H1 (cell line): ENCODE results near the gene SEL1L3. TPM values are rescaled to one million over a fixed set of nuclear protein-coding genes. Genes with fewer than 3 reads are reported as not detected.

Experiments
- CTCF ChIA-PET: fragments of 300-600 bp; sonication (Branson Sonifier 250); formaldehyde crosslinking; loops from one replicate; lab custom pipeline; 2021; ENCODE audit not compliant: partially characterized antibody; lab: Charles Lee
- POLR2A ChIA-PET: fragments of 300-600 bp; sonication (Branson Sonifier 250); formaldehyde crosslinking; loops from one replicate; lab custom pipeline; 2021; ENCODE audit warnings: inconsistent platforms; ENCODE audit not compliant: partially characterized antibody; lab: Charles Lee
- DNase-seq, 2 experiments: peaks; one replicate each; pipeline versions ENCODE4 v3.0.0 to v3.0.0-alpha.2; 2010 to 2022; ENCODE audit warnings: low spot score in 2 of 2, low read depth in 1 of 2, mixed read lengths in 1 of 2
- FAIRE-seq: peaks from 2 replicates; lab custom pipeline; 2011; peaks lifted over from hg19 to GRCh38; lab: Jason Lieb, UNC
- H2AFZ ChIP-seq: 2 replicates; pipeline ENCODE4 v1.8.1; 2012; ENCODE audit warnings: low read length, inconsistent platforms
- H2AK5ac ChIP-seq: 2 replicates; pipeline ENCODE4 v1.6.1; 2013; ENCODE audit warnings: low read depth, low read length
- H2BK120ac ChIP-seq: replicated peaks from 2 replicates; pipeline ENCODE3; 2013; ENCODE audit warnings: low read depth, low read length, inconsistent platforms
- H2BK12ac ChIP-seq: 2 replicates; pipeline ENCODE4 v1.6.1; 2013; ENCODE audit warnings: low read depth, low read length
- H2BK15ac ChIP-seq: 2 replicates; pipeline ENCODE4 v1.6.1; 2013; ENCODE audit warnings: low read length
- H2BK20ac ChIP-seq: 2 replicates; pipeline ENCODE4 v1.6.1; 2013; ENCODE audit warnings: low read length
- H2BK5ac ChIP-seq: 2 replicates; pipeline ENCODE4 v1.6.1; 2013; ENCODE audit warnings: low read depth, low read length
- H3K14ac ChIP-seq: 2 replicates; pipeline ENCODE4 v1.6.1; 2013; ENCODE audit warnings: inconsistent platforms; ENCODE audit not compliant: insufficient read length
- H3K18ac ChIP-seq: 2 replicates; pipeline ENCODE4 v1.6.1; 2013; ENCODE audit warnings: low read length; ENCODE audit errors: extremely low read depth
- H3K23ac ChIP-seq: 2 replicates; pipeline ENCODE4 v1.6.1; 2013; ENCODE audit warnings: inconsistent platforms; ENCODE audit not compliant: insufficient read length
- H3K23me2 ChIP-seq: 2 replicates; pipeline ENCODE4 v1.6.1; 2013; ENCODE audit warnings: low read depth, low read length
- H3K27ac ChIP-seq: 2 replicates; pipeline ENCODE4 v1.6.1; 2011; ENCODE audit warnings: low read depth, low read length, inconsistent platforms
- H3K27me3 ChIP-seq, 4 experiments: replicated peaks in 1 of 4; 1 replicate in 1 of 4; 2 replicates in 3 of 4; pipeline versions ENCODE4 v1.6.1 to v1.8.1; 2011 to 2013; ENCODE audit warnings: low read length in 3 of 4, mild to moderate bottlenecking in 3 of 4, inconsistent platforms in 2 of 4, mixed read lengths in 2 of 4, moderate library complexity in 1 of 4; ENCODE audit not compliant: control insufficient read depth in 3 of 4, insufficient read depth in 3 of 4; ENCODE audit errors: extremely low read depth in 1 of 4
- H3K36me3 ChIP-seq, 4 experiments: 2 replicates each; pipeline versions ENCODE4 v1.6.1 to v1.8.1; 2011 to 2013; ENCODE audit warnings: mild to moderate bottlenecking in 4 of 4, low read length in 3 of 4, moderate library complexity in 2 of 4, control low read depth in 1 of 4, inconsistent platforms in 1 of 4; ENCODE audit not compliant: insufficient read depth in 4 of 4, control insufficient read depth in 2 of 4
- H3K4ac ChIP-seq: replicated peaks from 2 replicates; pipeline ENCODE3; 2013; ENCODE audit warnings: low read length, low read depth, mixed read lengths, inconsistent platforms; ENCODE audit not compliant: insufficient read length
- H3K4me1 ChIP-seq, 4 experiments: replicated peaks in 1 of 4; 1 replicate in 1 of 4; 2 replicates in 3 of 4; pipeline versions ENCODE4 v1.6.1 to v1.8.1; 2011 to 2013; ENCODE audit warnings: low read length in 3 of 4, inconsistent platforms in 2 of 4, mixed read lengths in 1 of 4; ENCODE audit not compliant: insufficient read depth in 4 of 4, control insufficient read depth in 3 of 4
- H3K4me2 ChIP-seq, 2 experiments: 2 replicates each; pipeline versions ENCODE4 v1.6.1 to v1.8.1; 2011 to 2013; ENCODE audit warnings: low read depth in 2 of 2, low read length in 2 of 2, control low read depth in 1 of 2, inconsistent platforms in 1 of 2, mild to moderate bottlenecking in 1 of 2; ENCODE audit not compliant: insufficient read depth in 1 of 2
- H3K4me3 ChIP-seq, 4 experiments: fragments of 200-600, 300-600 bp in 1 of 4; sonication (generic), shearing (Covaris generic), sonication (Bioruptor Twin) in 1 of 4; 2 replicates each; pipeline versions ENCODE4 v1.5.1 to v1.8.1; 2011 to 2016; ENCODE audit warnings: low read length in 4 of 4, low read depth in 3 of 4, control low read depth in 2 of 4, inconsistent platforms in 2 of 4, mild to moderate bottlenecking in 2 of 4, mixed read lengths in 1 of 4, moderate library complexity in 1 of 4; ENCODE audit not compliant: insufficient read depth in 2 of 4; ENCODE audit errors: extremely low read depth in 1 of 4
- H3K56ac ChIP-seq: replicated peaks from 2 replicates; pipeline ENCODE3; 2013; ENCODE audit warnings: low read depth, mild to moderate bottlenecking, mixed read lengths, low read length, inconsistent platforms; ENCODE audit not compliant: insufficient read length
- H3K79me1 ChIP-seq: 2 replicates; pipeline ENCODE4 v1.6.1; 2013; ENCODE audit warnings: low read depth, low read length, control low read depth
- H3K79me2 ChIP-seq, 2 experiments: 2 replicates each; pipeline versions ENCODE4 v1.6.1 to v1.8.1; 2012 to 2013; ENCODE audit warnings: low read length in 2 of 2, mild to moderate bottlenecking in 2 of 2, inconsistent platforms in 1 of 2; ENCODE audit not compliant: insufficient read depth in 2 of 2, control insufficient read depth in 1 of 2
- H3K9ac ChIP-seq, 4 experiments: replicated peaks in 1 of 4; 1 replicate in 1 of 4; 2 replicates in 3 of 4; pipeline versions ENCODE4 v1.6.1 to v1.8.1; 2011 to 2013; ENCODE audit warnings: low read depth in 3 of 4, low read length in 3 of 4, control low read depth in 2 of 4, mild to moderate bottlenecking in 2 of 4, moderate library complexity in 2 of 4, inconsistent platforms in 1 of 4; ENCODE audit errors: extremely low read depth in 1 of 4
- H3K9me3 ChIP-seq, 2 experiments: 2 replicates each; pipeline versions ENCODE4 v1.6.1 to v1.8.1; 2012 to 2013; ENCODE audit warnings: mild to moderate bottlenecking in 2 of 2, moderate library complexity in 2 of 2, control low read depth in 1 of 2, inconsistent platforms in 1 of 2, low read depth in 1 of 2, low read length in 1 of 2, mixed read lengths in 1 of 2; ENCODE audit not compliant: insufficient read depth in 2 of 2
- H4K20me1 ChIP-seq, 2 experiments: replicated peaks in 1 of 2; 2 replicates each; pipeline versions ENCODE3 to v1.8.1; 2011 to 2013; ENCODE audit warnings: inconsistent platforms in 2 of 2, low read length in 2 of 2, mild to moderate bottlenecking in 1 of 2; ENCODE audit not compliant: insufficient read depth in 2 of 2, control insufficient read depth in 1 of 2
- H4K5ac ChIP-seq: 2 replicates; pipeline ENCODE4 v1.6.1; 2013; ENCODE audit warnings: low read length, low read depth, mixed read lengths, inconsistent platforms; ENCODE audit not compliant: insufficient read length
- H4K8ac ChIP-seq: 2 replicates; pipeline ENCODE4 v1.8.0; 2013; ENCODE audit warnings: mild to moderate bottlenecking, moderate library complexity, low read length, inconsistent platforms; ENCODE audit not compliant: insufficient read depth; ENCODE audit errors: extremely low read depth
- H4K91ac ChIP-seq: replicated peaks from 2 replicates; pipeline ENCODE3; 2013; ENCODE audit warnings: low read length, mixed read lengths, inconsistent platforms; ENCODE audit not compliant: insufficient read length
- BRCA1 ChIP-seq: IDR thresholded peaks from 2 replicates; pipeline ENCODE4 v1.6.1; 2012; ENCODE audit warnings: low read depth, low read length, improper control_type of control experiment
- CHD1 ChIP-seq: IDR thresholded peaks from 2 replicates; pipeline ENCODE4 v1.6.1; 2012; ENCODE audit warnings: low read depth, low read length, improper control_type of control experiment
- FOSL1 ChIP-seq: IDR thresholded peaks from 2 replicates; pipeline ENCODE4 v1.6.1; 2011; ENCODE audit warnings: mild to moderate bottlenecking, low read depth, low read length, moderate library complexity; ENCODE audit not compliant: insufficient read depth
- HDAC6 ChIP-seq: IDR thresholded peaks from one replicate; pipeline ENCODE4 v1.7.1; 2012; ENCODE audit warnings: low read depth, mild to moderate bottlenecking, inconsistent platforms, low read length, moderate library complexity
- KDM4A ChIP-seq: IDR thresholded peaks from one replicate; pipeline ENCODE4 v1.7.1; 2012; ENCODE audit warnings: low read depth, mild to moderate bottlenecking, moderate library complexity, low read length, inconsistent platforms; ENCODE audit not compliant: severe bottlenecking
- SIX5 ChIP-seq: IDR thresholded peaks from 2 replicates; pipeline ENCODE4 v1.6.1; 2011; ENCODE audit warnings: mild to moderate bottlenecking, low read depth, low read length
- USF2 ChIP-seq: IDR thresholded peaks from 2 replicates; pipeline ENCODE4 v1.6.1; 2011; ENCODE audit warnings: low read length, improper control_type of control experiment
- ZNF274 ChIP-seq: IDR thresholded peaks from 2 replicates; pipeline ENCODE4 v1.7.0; 2012; ENCODE audit warnings: low read length, borderline replicate concordance; ENCODE audit errors: extremely low read depth
- WGBS, 2 experiments: shearing (Covaris generic) in 1 of 2; methylation state at CpG; one replicate each; pipeline versions ENCODE4 v1.1.6 to v1.1.7; 2013 to 2015; ENCODE audit warnings: low lambda C conversion rate in 2 of 2, mixed read lengths in 2 of 2, inconsistent platforms in 1 of 2, low coverage in 1 of 2, missing lambda C conversion rate in 1 of 2; ENCODE audit not compliant: insufficient replicate concordance in 2 of 2, insufficient coverage in 1 of 2, insufficient read length in 1 of 2; ENCODE audit errors: extremely low coverage in 1 of 2, missing lambda C conversion rate in 1 of 2; 5-methylcytosine and 5-hydroxymethylcytosine counted together
- polyA plus RNA-seq, 7 experiments: library from polyadenylated mRNA; depleted of rRNA in 3 of 7; stranded (reverse) in 5 of 7; unstranded in 2 of 7; fragments of >200 nt in 5 of 7; fragments of 200-250 nt in 2 of 7; gene quantifications; 1 replicate in 5 of 7; 2 replicates in 1 of 7; 4 replicates in 1 of 7; pipeline versions ENCODE4 v1.2.1 to v1.2.3, GENCODE V29; 2011 to 2013; ENCODE audit warnings: missing spikeins in 2 of 7, mixed read lengths in 2 of 7
- total RNA-seq: library from RNA; stranded (reverse); fragmentation: NEBNext Ultra II Directional; extraction: Animal tissue kit (Norgen Biotek cat#: 25700); gene quantifications from 2 replicates; pipeline ENCODE4 v1.2.1, GENCODE V29; 2021

SEL1L3 gene
- total and polyA plus RNA-seq, 2 of the 8 experiments (the other 6 are each of a cell fraction or from before 2014, with no cell fraction given) = 18.2 to 54.0 TPM

DNA sequence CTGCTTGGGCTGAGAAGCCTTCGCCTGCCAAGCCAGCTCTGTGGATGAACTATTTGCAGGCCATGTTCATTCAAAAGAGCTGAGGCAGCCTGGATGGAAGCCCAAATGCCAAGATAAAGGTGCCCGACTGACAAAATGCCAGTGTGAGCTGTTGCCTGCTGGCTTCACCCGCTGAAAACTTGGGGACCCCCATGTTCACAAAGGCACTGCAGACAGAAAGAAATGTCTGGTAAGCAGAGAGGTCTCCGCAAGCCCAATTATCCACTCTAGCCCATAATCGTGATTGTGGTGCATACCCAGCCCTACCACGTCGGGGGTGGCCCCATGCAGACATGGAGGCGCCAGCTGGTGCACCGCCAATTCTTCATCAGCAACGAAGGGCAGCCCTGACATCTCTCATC lies 38.2 kb upstream of the SEL1L3 start:
- H3K9ac ChIP-seq = no peak overlapping the region
- CTCF ChIA-PET = interaction anchor here (0.7 to 1.8 kb wide), 4 partner anchors 8 to 43 kb away, joined by 3 to 5 read pairs (median 4); no protein-coding TSS in a partner anchor
- H3K4me2 ChIP-seq = no peak overlapping the region

More for the DNA sequence above, 38.2 kb upstream of the SEL1L3 start:
- Histone ChIP-seq H3K36me3 (no peaks in the 10 kb centered on the region), H2AFZ (no peak overlapping the region), H3K56ac (no peak overlapping the region), H2BK5ac (no peak overlapping the region), H3K4ac (no peak overlapping the region), H3K23me2 (peaks cover 2% of the 10 kb centered on the region; the same call in 1 of the 2 replicates), H3K4me3 (no peak overlapping the region), H3K14ac (no peak overlapping the region), H2BK20ac (no peak overlapping the region), H3K4me1 (peaks cover 0 to 3% (median 0%) of the 10 kb centered on the region in 4 experiments; a peak in 1 of 7 replicates), H3K79me2 (no peaks in the 10 kb centered on the region), H2AK5ac (no peak overlapping the region), H3K18ac (no peak overlapping the region), H2BK12ac (no peak overlapping the region), H3K9me3 (no peaks in the 10 kb centered on the region), H3K27ac (no peak overlapping the region), H3K27me3 (peaks cover 0 to 2% (median 0%) of the 10 kb centered on the region in 4 experiments; a peak in 1 of 7 replicates), H3K79me1 (no peaks in the 10 kb centered on the region), H4K20me1 (no peaks in the 10 kb centered on the region), H2BK120ac (no peak overlapping the region), H4K8ac (no peak overlapping the region; the same call in 1 of the 2 replicates), H4K5ac (no peak overlapping the region), H2BK15ac (no peak overlapping the region), H3K23ac (no peak overlapping the region), H4K91ac (no peak overlapping the region)
- POLR2A ChIA-PET = interaction anchor here (2.7 kb wide), 1 partner anchor 13 kb away, joined by 10 read pairs; the partner anchor contains the start of gene SMIM20
- 89% methylated on average over 10 of the region's 10 CpGs; no CpG with 5 or more reads in 1 of the 2 experiments for WGBS, 2 experiments
- TF ChIP-seq USF2 = no peak
- TF ChIP-seq SIX5 = no peak
- no peak for TF ChIP-seq BRCA1
- no peak for TF ChIP-seq HDAC6
- no peak for TF ChIP-seq FOSL1
- TF ChIP-seq ZNF274 = no peak
- TF ChIP-seq CHD1 = no peak
- no peak for TF ChIP-seq KDM4A
- FAIRE-seq = no peak
- no peak for DNase-seq
